Mammary epithelial cell (primary cell): ENCODE measurements around the gene ZBTB22.
"Not testable (repeated sequence)": the region's sequence is repeated elsewhere in the genome, so short reads cannot be mapped to it uniquely, and the experiment has no call there.

ENCODE experiments used
- CTCF ChIP-seq, 2 donors: IDR thresholded peaks in 1 of 2; conservative IDR thresholded peaks in 1 of 2; 2 replicates each; pipeline ENCODE4 v1.5.1; 2011 to 2012; ENCODE audit warnings: inconsistent platforms in 2 of 2, low read length in 2 of 2, mild to moderate bottlenecking in 2 of 2, control low read depth in 1 of 2, low read depth in 1 of 2; ENCODE audit not compliant: insufficient read depth in 1 of 2; ENCODE audit errors: extremely low read depth in 1 of 2
- EZH2 ChIP-seq: IDR thresholded peaks from 2 replicates; pipeline ENCODE4 v1.6.1; 2012; ENCODE audit warnings: low read length, inconsistent platforms, borderline replicate concordance

GRCh38 chr6:33275795-33276580 is 41.6 kb downstream of the ZBTB22 start:
- not testable (repeated sequence) for TF ChIP-seq CTCF (conservative IDR thresholded peaks at IDR 0.05 in 1 of 2, IDR thresholded peaks at IDR 0.05 in 1 of 2; ENCODE audit: extremely low read depth in 1 of 2, insufficient read depth in 1 of 2, low read depth in 1 of 2, low read length in 2 of 2); EZH2
